Measurements from ENCODE around the gene MS4A3.

DNA sequence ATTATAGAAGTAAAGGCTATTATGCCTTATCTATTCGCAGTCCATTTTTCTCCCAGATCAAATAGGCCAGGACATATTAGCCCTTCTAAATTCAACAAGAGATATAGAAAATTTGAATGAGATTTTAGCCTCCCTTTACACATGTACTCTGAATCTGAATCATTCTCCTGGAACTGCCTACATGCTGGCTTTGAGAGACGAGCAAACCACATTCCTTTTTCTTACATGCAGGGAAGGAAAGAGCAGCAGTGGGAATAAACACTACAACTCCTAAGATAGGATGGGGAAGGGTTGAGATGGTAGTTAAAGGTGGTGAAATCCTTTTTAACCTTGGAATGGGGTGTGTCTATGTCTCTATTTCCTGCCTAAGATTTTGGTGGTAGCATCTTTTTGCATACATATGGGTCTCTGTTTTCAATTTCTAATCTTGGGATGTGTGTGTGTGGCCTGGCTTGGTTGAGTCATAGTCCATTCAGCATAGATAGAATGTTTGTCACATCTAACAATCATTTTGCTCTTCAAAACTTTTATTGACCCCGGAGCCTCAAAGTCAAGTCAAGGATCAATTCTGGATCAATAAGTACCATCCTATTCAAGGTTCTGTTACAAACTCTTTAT is 27.3 kb upstream of the MS4A3 start:
- TF ChIP-seq, protein P1, sequence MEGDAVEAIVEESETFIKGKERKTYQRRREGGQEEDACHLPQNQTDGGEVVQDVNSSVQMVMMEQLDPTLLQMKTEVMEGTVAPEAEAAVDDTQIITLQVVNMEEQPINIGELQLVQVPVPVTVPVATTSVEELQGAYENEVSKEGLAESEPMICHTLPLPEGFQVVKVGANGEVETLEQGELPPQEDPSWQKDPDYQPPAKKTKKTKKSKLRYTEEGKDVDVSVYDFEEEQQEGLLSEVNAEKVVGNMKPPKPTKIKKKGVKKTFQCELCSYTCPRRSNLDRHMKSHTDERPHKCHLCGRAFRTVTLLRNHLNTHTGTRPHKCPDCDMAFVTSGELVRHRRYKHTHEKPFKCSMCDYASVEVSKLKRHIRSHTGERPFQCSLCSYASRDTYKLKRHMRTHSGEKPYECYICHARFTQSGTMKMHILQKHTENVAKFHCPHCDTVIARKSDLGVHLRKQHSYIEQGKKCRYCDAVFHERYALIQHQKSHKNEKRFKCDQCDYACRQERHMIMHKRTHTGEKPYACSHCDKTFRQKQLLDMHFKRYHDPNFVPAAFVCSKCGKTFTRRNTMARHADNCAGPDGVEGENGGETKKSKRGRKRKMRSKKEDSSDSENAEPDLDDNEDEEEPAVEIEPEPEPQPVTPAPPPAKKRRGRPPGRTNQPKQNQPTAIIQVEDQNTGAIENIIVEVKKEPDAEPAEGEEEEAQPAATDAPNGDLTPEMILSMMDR (conservative IDR thresholded peaks at IDR 0.05; ENCODE audit: low read length) = no peak
- TF ChIP-seq EZH2phosphoT487 (IDR thresholded peaks at IDR 0.05; ENCODE audit: borderline replicate concordance) = no peak
